ENCODE results near the gene DOCK7.

The DOCK7 gene

GRCh38 chr1:62450301-62450700 lies 237.9 kb downstream of the DOCK7 start:
- TF ChIP-seq, protein P1, sequence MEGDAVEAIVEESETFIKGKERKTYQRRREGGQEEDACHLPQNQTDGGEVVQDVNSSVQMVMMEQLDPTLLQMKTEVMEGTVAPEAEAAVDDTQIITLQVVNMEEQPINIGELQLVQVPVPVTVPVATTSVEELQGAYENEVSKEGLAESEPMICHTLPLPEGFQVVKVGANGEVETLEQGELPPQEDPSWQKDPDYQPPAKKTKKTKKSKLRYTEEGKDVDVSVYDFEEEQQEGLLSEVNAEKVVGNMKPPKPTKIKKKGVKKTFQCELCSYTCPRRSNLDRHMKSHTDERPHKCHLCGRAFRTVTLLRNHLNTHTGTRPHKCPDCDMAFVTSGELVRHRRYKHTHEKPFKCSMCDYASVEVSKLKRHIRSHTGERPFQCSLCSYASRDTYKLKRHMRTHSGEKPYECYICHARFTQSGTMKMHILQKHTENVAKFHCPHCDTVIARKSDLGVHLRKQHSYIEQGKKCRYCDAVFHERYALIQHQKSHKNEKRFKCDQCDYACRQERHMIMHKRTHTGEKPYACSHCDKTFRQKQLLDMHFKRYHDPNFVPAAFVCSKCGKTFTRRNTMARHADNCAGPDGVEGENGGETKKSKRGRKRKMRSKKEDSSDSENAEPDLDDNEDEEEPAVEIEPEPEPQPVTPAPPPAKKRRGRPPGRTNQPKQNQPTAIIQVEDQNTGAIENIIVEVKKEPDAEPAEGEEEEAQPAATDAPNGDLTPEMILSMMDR (IDR thresholded peaks at IDR 0.05; ENCODE audit: extremely low read depth, insufficient read depth, missing control alignments): no peak
- in situ Hi-C loops (cut with MboI; ENCODE audit: low pct_unique_long_range_greater_than_20kb, low sequenced_read_pairs, unreplicated experiment): no loop called here
- no peak for DNase-seq (ENCODE audit: low spot score)

GRCh38 chr1:62448221-62448933 lies 239.8 kb downstream of the DOCK7 start:
- DNase-seq (ENCODE audit: low spot score): no peak
- TF ChIP-seq, protein P1 (IDR thresholded peaks at IDR 0.05; ENCODE audit: extremely low read depth, insufficient read depth, missing control alignments): no peak
- in situ Hi-C loops (cut with MboI; ENCODE audit: low pct_unique_long_range_greater_than_20kb, low sequenced_read_pairs, unreplicated experiment): no loop called here

- no peak for DNase-seq (ENCODE audit: low spot score)
- in situ Hi-C loops (cut with MboI; ENCODE audit: low pct_unique_long_range_greater_than_20kb, low sequenced_read_pairs, unreplicated experiment): no loop called here
- TF ChIP-seq, protein P1 (IDR thresholded peaks at IDR 0.05; ENCODE audit: extremely low read depth, insufficient read depth, missing control alignments): no peak
These were observed 243.5 kb downstream of the DOCK7 start for GRCh38 chr1:62444701-62445100.

DNA sequence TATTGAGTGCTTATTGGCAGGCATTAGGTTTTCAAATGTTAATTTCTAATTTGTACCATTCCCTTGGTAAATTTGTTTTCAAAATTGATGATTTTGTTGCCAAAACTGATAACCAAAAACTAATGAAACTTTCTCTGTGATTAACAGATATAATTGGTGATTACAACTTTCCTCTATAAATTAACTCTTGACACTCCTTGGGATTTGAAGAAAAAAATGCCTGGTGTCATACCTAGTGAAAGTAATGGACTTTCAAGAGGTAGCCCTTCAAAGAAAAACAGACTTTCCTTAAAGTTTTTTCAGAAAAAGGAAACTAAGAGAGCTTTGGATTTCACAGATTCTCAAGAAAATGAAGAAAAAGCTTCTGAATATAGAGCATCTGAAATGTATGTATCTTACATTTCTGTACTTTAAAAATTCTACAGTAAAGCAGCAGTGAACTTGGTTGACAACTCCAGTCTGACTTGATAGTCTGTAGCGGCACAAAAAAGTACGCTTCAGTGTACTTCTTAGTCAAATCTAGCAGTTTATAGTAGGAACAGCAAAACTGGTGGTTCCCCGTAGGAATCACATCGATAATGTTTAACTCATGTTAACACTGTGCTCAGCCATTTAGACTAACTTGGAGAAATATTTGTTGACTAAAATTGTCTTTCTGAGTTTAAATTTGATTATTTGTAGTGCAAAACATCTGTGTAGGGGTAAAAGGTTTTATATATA lies 248.4 kb downstream of the DOCK7 start:
- TF ChIP-seq, protein P1 (IDR thresholded peaks at IDR 0.05; ENCODE audit: extremely low read depth, insufficient read depth, missing control alignments): no peak
- DNase-seq (ENCODE audit: low spot score): peak; percentile 56
- in situ Hi-C loops (cut with MboI; ENCODE audit: low pct_unique_long_range_greater_than_20kb, low sequenced_read_pairs, unreplicated experiment): no loop called here

- TF ChIP-seq, protein P1 (IDR thresholded peaks at IDR 0.05; ENCODE audit: extremely low read depth, insufficient read depth, missing control alignments): no peak
- DNase-seq (ENCODE audit: low spot score): no peak
- in situ Hi-C loops (cut with MboI; ENCODE audit: low pct_unique_long_range_greater_than_20kb, low sequenced_read_pairs, unreplicated experiment): no loop called here
These were observed 250.0 kb downstream of the DOCK7 start for GRCh38 chr1:62438163-62438562.

DNA sequence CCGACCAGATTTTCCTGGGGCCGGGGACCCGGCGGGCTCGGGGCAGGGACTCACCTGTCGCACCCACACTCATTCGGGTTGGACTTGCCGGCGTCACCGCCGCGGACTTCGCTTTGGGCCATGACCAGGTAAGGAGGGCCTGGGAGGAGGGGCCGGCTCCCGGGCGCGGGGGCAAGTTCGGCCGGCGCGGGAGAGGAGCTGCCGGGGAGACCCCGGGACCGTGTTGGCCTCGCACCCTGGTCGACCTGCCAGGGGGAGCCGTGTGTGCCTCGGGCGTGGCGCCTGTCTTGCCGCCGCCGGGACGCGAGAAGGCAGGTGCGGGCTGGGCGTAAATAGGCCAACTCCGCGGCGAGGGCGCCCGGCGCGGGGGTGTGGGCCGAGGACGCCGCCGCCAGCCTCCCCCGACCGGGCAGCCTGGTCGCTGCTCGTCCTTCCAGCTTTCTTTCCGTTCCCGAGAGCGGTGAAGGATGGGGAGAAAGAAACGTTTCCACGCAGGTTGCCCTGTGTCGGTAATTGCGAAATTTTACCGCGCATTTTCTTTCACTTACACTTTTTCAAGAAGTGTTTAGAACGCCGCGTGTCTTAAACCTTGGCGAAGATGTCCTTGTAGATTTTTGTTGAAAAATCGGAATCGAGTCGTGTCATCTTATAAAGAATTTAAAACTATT lies 250.8 kb downstream of the DOCK7 start:
- peak; percentile 34 for DNase-seq (ENCODE audit: low spot score)
- TF ChIP-seq, protein P1 (IDR thresholded peaks at IDR 0.05; ENCODE audit: extremely low read depth, insufficient read depth, missing control alignments): no peak
- in situ Hi-C loops (cut with MboI; ENCODE audit: low pct_unique_long_range_greater_than_20kb, low sequenced_read_pairs, unreplicated experiment): no loop called here

Data from GM13977 (cell line).